Stimulated activated CD8-positive, alpha-beta memory T cell treated with anti-CD3 and anti-CD28 coated beads, Interleukin-7, amount 100 ng/mL, for 48 hours (primary cell): ENCODE results near the gene GTF2E1.

Experiments used
- DNase-seq, 2 donors: peaks; one replicate each; pipeline ENCODE4 v3.0.0-alpha.2; 2020; ENCODE audit warnings: low read depth in 1 of 2; ENCODE audit errors: extremely low read depth in 1 of 2

GTF2E1 gene

GRCh38 chr3:120796976-120797375, 54.4 kb downstream of the GTF2E1 start:
- DNase-seq, result no peak

GRCh38 chr3:120797857-120798256, 55.3 kb downstream of the GTF2E1 start:
- DNase-seq, result no peak

GRCh38 chr3:120798346-120798745, 55.8 kb downstream of the GTF2E1 start:
- DNase-seq, result no peak

GRCh38 chr3:120800625-120801024, 58.1 kb downstream of the GTF2E1 start:
- DNase-seq, result no peak

- no peak for DNase-seq
Measured at GRCh38 chr3:120801484-120801883, 58.9 kb downstream of the GTF2E1 start.

GRCh38 chr3:120802916-120803315, 60.4 kb downstream of the GTF2E1 start:
- DNase-seq, result no peak

- DNase-seq, result no peak
Measured at GRCh38 chr3:120816728-120817127, 74.2 kb downstream of the GTF2E1 start.

- DNase-seq, result no peak
Measured at GRCh38 chr3:120820748-120821147, 78.2 kb downstream of the GTF2E1 start.

GRCh38 chr3:120821426-120821825, 78.9 kb downstream of the GTF2E1 start:
- DNase-seq, result no peak

GRCh38 chr3:120823156-120823555, 80.6 kb downstream of the GTF2E1 start:
- no peak for DNase-seq

GRCh38 chr3:120824613-120825012, 82.1 kb downstream of the GTF2E1 start:
- no peak for DNase-seq

GRCh38 chr3:120828796-120829195, 86.3 kb downstream of the GTF2E1 start:
- no peak for DNase-seq

GRCh38 chr3:120831066-120831465, 88.5 kb downstream of the GTF2E1 start:
- DNase-seq, result no peak
